Activated CD4-positive, alpha-beta T cell treated with anti-CD3 and anti-CD28 coated beads for 4 hours (primary cell): ENCODE measurements around the gene CNTNAP2.

ENCODE experiments used
- DNase-seq, 2 donors: peaks; one replicate each; pipeline ENCODE4 v3.0.0-alpha.2; 2020

CNTNAP2 gene

GRCh38 chr7:146922782-146923181 is 806.2 kb downstream of the CNTNAP2 start:
- DNase-seq = no peak

GRCh38 chr7:146926841-146927240 is 810.2 kb downstream of the CNTNAP2 start:
- no peak for DNase-seq

GRCh38 chr7:146937836-146938235 is 821.2 kb downstream of the CNTNAP2 start:
- no peak for DNase-seq

GRCh38 chr7:146943483-146943882 is 826.9 kb downstream of the CNTNAP2 start:
- DNase-seq = no peak

GRCh38 chr7:146948703-146949102 is 832.1 kb downstream of the CNTNAP2 start:
- no peak for DNase-seq

GRCh38 chr7:146956321-146956720 is 839.7 kb downstream of the CNTNAP2 start:
- DNase-seq = no peak

GRCh38 chr7:146956853-146957252 is 840.3 kb downstream of the CNTNAP2 start:
- DNase-seq = no peak

- no peak for DNase-seq
Measured at GRCh38 chr7:146960773-146961391, 844.3 kb downstream of the CNTNAP2 start.

GRCh38 chr7:146961617-146962016 is 845.0 kb downstream of the CNTNAP2 start:
- DNase-seq = no peak

GRCh38 chr7:146966274-146966673 is 849.7 kb downstream of the CNTNAP2 start:
- no peak for DNase-seq

GRCh38 chr7:146982482-146982881 is 865.9 kb downstream of the CNTNAP2 start:
- DNase-seq = no peak

- no peak for DNase-seq
Measured at GRCh38 chr7:146991596-146991995, 875.0 kb downstream of the CNTNAP2 start.

- no peak for DNase-seq
Measured at GRCh38 chr7:146993764-146994163, 877.2 kb downstream of the CNTNAP2 start.

- no peak for DNase-seq
Measured at GRCh38 chr7:147008530-147008929, 891.9 kb downstream of the CNTNAP2 start.

GRCh38 chr7:147012666-147013065 is 896.1 kb downstream of the CNTNAP2 start:
- no peak for DNase-seq

GRCh38 chr7:147013825-147014224 is 897.2 kb downstream of the CNTNAP2 start:
- DNase-seq = no peak

GRCh38 chr7:147014286-147014955 is 897.8 kb downstream of the CNTNAP2 start:
- DNase-seq = no peak

GRCh38 chr7:147015999-147016398 is 899.4 kb downstream of the CNTNAP2 start:
- DNase-seq = no peak

- no peak for DNase-seq
Measured at GRCh38 chr7:147022056-147022455, 905.5 kb downstream of the CNTNAP2 start.

- no peak for DNase-seq
Measured at GRCh38 chr7:147023440-147023839, 906.8 kb downstream of the CNTNAP2 start.

GRCh38 chr7:147029953-147030352 is 913.4 kb downstream of the CNTNAP2 start:
- DNase-seq = no peak

- no peak for DNase-seq
Measured at GRCh38 chr7:147033641-147034040, 917.0 kb downstream of the CNTNAP2 start.

GRCh38 chr7:147041438-147041837 is 924.8 kb downstream of the CNTNAP2 start:
- no peak for DNase-seq

GRCh38 chr7:147044941-147045340 is 928.3 kb downstream of the CNTNAP2 start:
- no peak for DNase-seq

GRCh38 chr7:147047696-147048095 is 931.1 kb downstream of the CNTNAP2 start:
- DNase-seq = no peak
